Measurements from ENCODE around the gene RIMBP2. TPM values are rescaled to one million over a fixed set of nuclear protein-coding genes. Genes with fewer than 3 reads are reported as not detected.

Gene RIMBP2
- total RNA-seq, 1 donor from 2014 or later, result 0.09 TPM

- Histone ChIP-seq H3K9me3 (no peaks in the 10 kb centered on the region), H3K4me3 (no peak overlapping the region), H3K27me3 (no peaks in the 10 kb centered on the region), H3K36me3 (no peaks in the 10 kb centered on the region), H3K27ac (no peak overlapping the region), H3K4me1 (no peaks in the 10 kb centered on the region)
- DNase-seq, result no peak
- intact Hi-C loops (cut with DNase I), result no loop called here
- TF ChIP-seq CTCF (IDR thresholded peaks at IDR 0.05), result no peak
- no peak for ATAC-seq
Observed at GRCh38 chr12:130455161-130455560, 260.9 kb downstream of the RIMBP2 start.

GRCh38 chr12:130454296-130454695 is 261.8 kb downstream of the RIMBP2 start:
- TF ChIP-seq CTCF (IDR thresholded peaks at IDR 0.05), result no peak
- DNase-seq, result no peak
- no peak for ATAC-seq
- no peaks in the 10 kb centered on the region for H3K9me3 ChIP-seq
- H3K27ac ChIP-seq, result no peak overlapping the region
- no peak overlapping the region for H3K4me3 ChIP-seq
- intact Hi-C loops (cut with DNase I), result no loop called here
- no peaks in the 10 kb centered on the region for H3K27me3 ChIP-seq
- H3K4me1 ChIP-seq, result no peaks in the 10 kb centered on the region
- no peaks in the 10 kb centered on the region for H3K36me3 ChIP-seq

- Histone ChIP-seq H3K27me3 (no peaks in the 10 kb centered on the region), H3K27ac (no peak overlapping the region), H3K36me3 (no peaks in the 10 kb centered on the region), H3K4me1 (no peaks in the 10 kb centered on the region), H3K4me3 (no peak overlapping the region), H3K9me3 (no peaks in the 10 kb centered on the region)
- no peak for TF ChIP-seq CTCF (IDR thresholded peaks at IDR 0.05)
- ATAC-seq (no peak), DNase-seq (no peak)
- intact Hi-C loops (cut with DNase I), result no loop called here
Observed at GRCh38 chr12:130452546-130452945, 263.6 kb downstream of the RIMBP2 start.

GRCh38 chr12:130451001-130451930 is 264.8 kb downstream of the RIMBP2 start:
- ATAC-seq (no peak), DNase-seq (no peak)
- no peaks in the 10 kb centered on the region for H3K9me3 ChIP-seq
- H3K4me3 ChIP-seq, result no peak overlapping the region
- intact Hi-C loops (cut with DNase I), result no loop called here
- H3K27ac ChIP-seq, result no peak overlapping the region
- H3K36me3 ChIP-seq, result no peaks in the 10 kb centered on the region
- no peaks in the 10 kb centered on the region for H3K4me1 ChIP-seq
- no peaks in the 10 kb centered on the region for H3K27me3 ChIP-seq
- no peak for TF ChIP-seq CTCF (IDR thresholded peaks at IDR 0.05)

- Histone ChIP-seq H3K27ac (no peak overlapping the region), H3K36me3 (no peaks in the 10 kb centered on the region), H3K9me3 (no peaks in the 10 kb centered on the region), H3K27me3 (no peaks in the 10 kb centered on the region), H3K4me3 (no peak overlapping the region), H3K4me1 (no peaks in the 10 kb centered on the region)
- intact Hi-C loops (cut with DNase I), result no loop called here
- no peak for DNase-seq
- ATAC-seq, result no peak
- no peak for TF ChIP-seq CTCF (IDR thresholded peaks at IDR 0.05)
Observed at GRCh38 chr12:130449291-130449690, 266.8 kb downstream of the RIMBP2 start.
